GM21515 (cell line): ENCODE data around the gene RAD51AP1.

Experiments
- ATAC-seq: cut with Tn5 transposase; IDR thresholded peaks from one replicate; pipeline ENCODE4 v1.9.1; 2021; ENCODE audit not compliant: unreplicated experiment

RAD51AP1 gene

GRCh38 chr12:4545195-4545594, 6.5 kb downstream of the RAD51AP1 start:
- ATAC-seq = no peak

- no peak for ATAC-seq
Measured at GRCh38 chr12:4552191-4552590, 13.5 kb downstream of the RAD51AP1 start.

GRCh38 chr12:4553943-4554342, 15.3 kb downstream of the RAD51AP1 start:
- no peak for ATAC-seq

GRCh38 chr12:4555804-4556203, 17.1 kb downstream of the RAD51AP1 start:
- ATAC-seq = no peak

GRCh38 chr12:4556735-4557530, 18.2 kb downstream of the RAD51AP1 start:
- no peak for ATAC-seq

GRCh38 chr12:4557586-4557985, 18.9 kb downstream of the RAD51AP1 start:
- no peak for ATAC-seq

GRCh38 chr12:4558171-4558570, 19.5 kb downstream of the RAD51AP1 start:
- no peak for ATAC-seq

GRCh38 chr12:4562034-4562657, 23.5 kb downstream of the RAD51AP1 start, which contains the start of gene DYRK4:
TSS of gene DYRK4 (plus strand) at chr12:4562208. CDS start at chr12:4562246, 38 bp downstream.
- ATAC-seq = no peak

GRCh38 chr12:4563336-4563735, 24.6 kb downstream of the RAD51AP1 start:
- no peak for ATAC-seq

- no peak for ATAC-seq
Measured at GRCh38 chr12:4564818-4565217, 26.1 kb downstream of the RAD51AP1 start.

- ATAC-seq = no peak
Measured at GRCh38 chr12:4566474-4566873, 27.8 kb downstream of the RAD51AP1 start.

GRCh38 chr12:4567073-4567881, 28.6 kb downstream of the RAD51AP1 start:
- ATAC-seq = peak; percentile 49

- no peak for ATAC-seq
Measured at GRCh38 chr12:4569261-4569660, 30.6 kb downstream of the RAD51AP1 start.

- ATAC-seq = no peak
Measured at GRCh38 chr12:4572680-4573079, 34.0 kb downstream of the RAD51AP1 start.

GRCh38 chr12:4579305-4580102, 40.8 kb downstream of the RAD51AP1 start:
- no peak for ATAC-seq

- ATAC-seq = no peak
Measured at GRCh38 chr12:4580281-4580688, 41.6 kb downstream of the RAD51AP1 start.

- no peak for ATAC-seq
Measured at GRCh38 chr12:4584281-4584680, 45.6 kb downstream of the RAD51AP1 start.

GRCh38 chr12:4584896-4585295, 46.2 kb downstream of the RAD51AP1 start:
- ATAC-seq = no peak

GRCh38 chr12:4586500-4586899, 47.8 kb downstream of the RAD51AP1 start:
- no peak for ATAC-seq

- no peak for ATAC-seq
Measured at GRCh38 chr12:4587108-4587507, 48.4 kb downstream of the RAD51AP1 start.

GRCh38 chr12:4588916-4589315, 50.2 kb downstream of the RAD51AP1 start:
- no peak for ATAC-seq
